ENCODE measurements around the gene TRMT6.

The TRMT6 gene

GRCh38 chr20:5945963-5946362 lies 4.4 kb downstream of the TRMT6 start:
- no peak for FAIRE-seq

GRCh38 chr20:5938456-5939029 lies 11.8 kb downstream of the TRMT6 start:
- no peak for FAIRE-seq

GRCh38 chr20:5936238-5936637 lies 14.1 kb downstream of the TRMT6 start:
- no peak for FAIRE-seq

DNA sequence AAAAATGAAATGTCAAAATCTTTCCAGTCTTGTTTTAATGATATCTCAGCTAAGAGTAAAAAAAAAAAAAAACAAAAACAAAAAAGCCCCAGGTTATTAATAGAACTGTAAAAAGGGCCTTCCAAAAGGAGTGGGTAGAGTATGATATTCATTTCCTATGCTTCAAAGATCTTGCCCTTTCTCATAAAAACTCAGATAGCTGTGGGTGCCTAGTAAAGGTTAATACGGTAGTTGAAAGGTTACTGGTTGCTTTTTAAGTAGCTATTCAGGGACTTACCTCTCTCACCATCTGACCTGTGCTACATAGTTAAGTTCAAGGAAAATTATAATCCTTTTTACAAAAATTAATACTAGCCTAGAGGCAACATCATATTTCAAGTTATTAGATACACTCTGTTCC lies 14.9 kb downstream of the TRMT6 start:
- FAIRE-seq, result no peak

DNA sequence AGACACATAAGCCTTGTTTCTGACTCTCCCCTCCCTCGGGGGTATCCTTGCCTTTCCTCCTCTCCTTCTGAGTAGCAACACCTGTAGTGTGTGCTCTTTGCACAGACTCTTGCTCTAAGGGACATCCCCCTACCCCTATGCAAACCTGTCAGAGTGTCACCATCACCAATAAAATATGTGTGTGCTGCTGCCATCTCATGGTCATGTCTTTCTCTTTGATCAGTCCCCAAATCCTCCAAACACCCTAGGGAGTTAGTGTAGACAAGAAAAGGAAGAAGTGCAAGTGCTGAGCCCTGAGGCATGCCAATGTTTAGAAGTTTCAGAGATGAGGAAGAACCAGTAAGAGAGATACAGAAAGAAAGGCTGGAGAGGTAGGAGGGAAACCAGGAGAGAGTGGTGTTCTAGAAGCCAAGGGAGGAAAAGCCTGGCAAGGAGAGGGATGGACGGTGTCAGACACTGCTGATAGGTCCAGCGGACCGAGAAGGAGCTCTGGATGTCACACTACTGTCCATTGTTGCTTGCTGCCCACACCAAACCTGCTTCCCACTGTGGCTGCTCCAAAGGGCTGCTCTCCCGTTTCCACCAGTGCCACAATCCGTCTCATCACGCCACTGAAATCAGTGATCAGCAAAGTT lies 16.4 kb downstream of the TRMT6 start:
- no peak for FAIRE-seq

GRCh38 chr20:5932796-5933195 lies 17.5 kb downstream of the TRMT6 start:
- FAIRE-seq, result no peak

DNA sequence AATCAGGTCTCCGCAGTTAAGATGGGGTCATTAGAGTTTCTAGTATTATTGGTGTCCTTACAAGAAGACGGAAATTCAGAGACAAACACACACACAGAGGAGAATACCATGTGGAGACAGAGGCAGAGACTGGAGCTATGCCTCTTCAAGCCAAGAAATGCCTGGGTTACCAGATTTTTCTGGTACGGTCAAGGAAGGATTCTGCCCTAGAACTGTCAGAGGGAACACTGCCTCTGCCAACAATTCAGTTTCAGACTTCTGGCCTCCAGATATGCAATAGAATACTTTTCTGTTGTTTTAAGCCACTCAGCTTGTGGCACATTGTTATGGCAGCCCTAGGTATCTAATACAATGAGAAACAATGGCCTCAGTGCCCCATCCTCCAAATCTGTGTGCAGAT lies 18.9 kb downstream of the TRMT6 start:
- FAIRE-seq, result no peak

DNA sequence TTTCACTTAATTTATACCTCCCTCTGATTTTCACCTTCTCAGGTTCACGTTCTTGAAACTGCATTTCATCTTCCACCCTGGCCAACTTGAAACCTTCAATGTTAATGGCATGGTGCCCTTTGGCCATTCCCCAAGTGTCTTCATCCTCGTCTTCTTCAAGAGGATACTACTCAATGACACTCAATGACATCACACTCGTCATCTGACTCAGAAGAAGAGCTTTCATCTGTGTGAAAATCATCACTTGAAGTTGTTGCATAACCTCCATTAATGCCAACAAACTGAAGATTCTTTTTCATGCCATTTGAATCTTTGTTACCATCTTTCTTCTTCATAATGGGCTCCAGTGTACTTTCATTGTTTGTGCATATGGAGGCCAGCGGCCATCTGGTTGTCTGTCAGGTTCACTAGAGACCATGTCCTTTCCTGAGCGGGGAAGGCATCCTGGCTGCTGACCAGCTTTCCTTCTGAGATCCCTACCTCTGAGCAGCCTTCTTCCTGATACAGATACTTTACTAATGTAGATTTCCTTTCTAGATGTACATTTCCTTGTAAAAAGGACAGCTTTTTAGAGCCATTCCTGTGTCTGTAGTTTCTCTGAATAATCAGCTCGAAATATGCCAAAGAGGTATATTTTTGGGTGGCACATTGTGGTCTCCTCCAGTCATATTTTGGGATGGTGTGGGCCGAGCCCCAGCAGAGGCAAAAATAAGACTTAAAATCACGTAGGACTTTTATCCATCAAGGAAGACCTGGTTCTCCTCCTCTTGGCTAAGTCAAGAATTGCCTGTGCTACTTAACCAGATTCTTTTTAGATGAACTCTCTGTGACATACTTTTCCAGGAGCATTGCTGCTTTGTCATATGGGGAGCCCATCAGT lies 21.3 kb downstream of the TRMT6 start:
- no peak for FAIRE-seq

DNA sequence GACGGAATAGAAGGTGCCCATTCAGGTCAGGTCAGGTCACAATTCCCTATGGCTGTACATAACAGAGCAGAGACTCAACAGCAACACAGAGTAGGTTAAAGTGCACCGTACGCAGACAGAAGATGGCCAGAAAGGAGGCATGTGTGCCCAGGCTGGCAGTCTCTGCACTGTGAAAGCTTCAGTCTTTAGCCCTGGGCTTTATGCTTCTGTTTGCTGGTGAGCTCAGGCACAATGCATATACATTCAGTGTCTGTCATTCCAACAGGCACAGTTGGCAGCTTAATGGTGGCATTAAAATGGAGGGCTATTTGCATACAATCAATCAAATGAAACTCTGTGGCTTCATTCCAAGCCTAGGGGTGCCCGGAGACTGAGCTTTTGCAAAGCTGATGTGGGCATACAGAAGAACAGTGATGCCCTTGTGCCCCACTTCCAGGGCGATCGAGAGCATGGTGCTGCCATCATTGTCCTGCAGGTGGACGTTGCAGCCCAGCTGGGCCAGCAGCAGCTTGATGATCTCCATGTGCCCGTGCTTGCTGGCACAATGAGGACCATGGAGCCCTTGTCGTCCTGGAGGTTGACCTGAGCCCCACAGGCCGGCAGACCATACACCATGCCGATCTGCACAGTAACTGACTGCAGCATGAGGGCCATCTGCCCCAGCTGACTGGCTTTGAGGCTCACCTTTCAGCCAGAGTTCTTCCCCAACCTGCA lies 22.4 kb downstream of the TRMT6 start:
- no peak for FAIRE-seq

- FAIRE-seq, result no peak
These were observed 24.8 kb downstream of the TRMT6 start for GRCh38 chr20:5925551-5925950.

GRCh38 chr20:5923493-5923892 lies 26.8 kb downstream of the TRMT6 start:
- no peak for FAIRE-seq

DNA sequence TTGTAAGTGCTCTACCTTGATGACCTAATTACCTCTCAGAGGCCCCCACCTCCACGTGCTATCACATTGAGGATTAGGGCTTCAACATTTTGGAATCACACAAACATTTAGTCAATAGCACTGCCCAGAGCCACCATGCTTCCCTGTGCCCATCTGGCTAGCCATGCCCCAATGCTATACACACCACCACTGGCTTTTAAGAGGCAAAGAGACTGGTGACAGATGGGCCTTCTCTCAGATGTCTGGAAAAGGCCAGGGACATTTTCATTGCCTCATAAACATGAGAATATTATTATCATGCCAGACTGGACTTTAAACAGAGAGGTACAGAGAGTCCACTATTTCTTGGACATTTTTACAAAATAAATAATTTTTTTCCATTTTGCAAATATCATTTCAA lies 29.8 kb downstream of the TRMT6 start:
- FAIRE-seq, result no peak

DNA sequence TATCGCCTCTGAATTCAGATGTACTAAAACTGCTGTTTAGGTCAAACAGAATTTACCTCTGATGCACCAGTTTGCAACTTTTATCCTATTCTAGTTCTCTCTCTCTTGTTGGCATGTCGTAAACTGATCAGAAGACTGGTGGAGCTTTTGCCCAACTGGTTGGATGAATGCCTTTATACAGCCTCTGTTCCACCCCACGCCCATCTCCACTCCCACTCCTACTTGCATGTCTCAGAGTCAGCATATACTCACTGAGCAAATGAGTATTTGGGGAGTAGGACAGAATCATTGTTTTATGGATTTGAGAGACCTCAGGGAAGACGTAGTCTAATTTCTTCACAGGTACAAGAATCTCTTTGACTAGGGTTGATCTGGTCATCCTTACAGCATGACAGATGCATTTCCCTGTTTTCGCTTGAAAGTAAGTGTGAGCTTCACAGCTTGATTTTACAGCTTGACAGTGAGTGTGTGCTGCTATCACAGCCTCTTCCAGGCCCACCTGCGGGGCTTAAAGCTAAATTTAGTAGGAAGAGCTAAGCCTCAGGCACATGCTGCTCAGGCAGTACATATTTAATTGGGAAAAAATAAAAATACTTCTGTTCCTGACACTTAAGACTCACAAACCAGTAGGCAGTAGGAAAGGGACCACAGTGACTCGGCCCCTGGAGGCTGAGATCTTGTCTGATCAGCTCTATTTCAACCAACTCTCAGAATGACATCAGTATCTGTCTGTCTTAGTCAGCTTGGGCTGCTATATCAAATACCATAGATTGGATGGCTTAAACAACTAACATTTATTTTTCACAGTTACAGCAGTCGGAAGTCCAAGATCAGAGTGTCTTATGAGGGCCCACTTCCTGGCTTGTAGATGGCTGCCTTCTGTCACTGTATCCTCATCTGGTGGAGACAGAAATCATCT lies 30.4 kb downstream of the TRMT6 start:
- FAIRE-seq, result no peak

GRCh38 chr20:5918856-5919625 lies 31.3 kb downstream of the TRMT6 start:
- FAIRE-seq, result no peak

- FAIRE-seq, result no peak
These were observed 35.5 kb downstream of the TRMT6 start for GRCh38 chr20:5914859-5915258.

GRCh38 chr20:5913166-5913565 lies 37.2 kb downstream of the TRMT6 start:
- FAIRE-seq, result no peak

- FAIRE-seq, result no peak
These were observed 40.1 kb downstream of the TRMT6 start for GRCh38 chr20:5910186-5910585.

DNA sequence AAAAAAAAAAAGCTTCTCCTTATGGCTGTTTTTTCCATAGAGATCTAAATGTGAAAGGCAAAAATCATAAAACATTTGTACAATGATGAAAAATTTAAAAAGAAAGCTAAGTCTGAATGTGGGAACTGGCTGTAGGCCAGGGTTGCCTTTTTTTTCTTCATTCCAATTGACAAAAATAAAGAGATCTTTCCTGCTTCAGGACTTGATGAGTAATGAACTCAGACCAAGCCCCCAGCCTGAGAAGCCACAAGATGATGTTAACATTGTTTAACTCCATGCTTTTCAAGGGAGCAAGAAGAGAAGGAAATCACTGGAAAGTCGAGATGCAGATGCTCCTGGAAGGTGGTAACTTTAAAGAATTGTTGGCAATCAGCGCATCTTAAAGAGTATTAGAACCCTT lies 41.4 kb downstream of the TRMT6 start:
- FAIRE-seq, result no peak

DNA sequence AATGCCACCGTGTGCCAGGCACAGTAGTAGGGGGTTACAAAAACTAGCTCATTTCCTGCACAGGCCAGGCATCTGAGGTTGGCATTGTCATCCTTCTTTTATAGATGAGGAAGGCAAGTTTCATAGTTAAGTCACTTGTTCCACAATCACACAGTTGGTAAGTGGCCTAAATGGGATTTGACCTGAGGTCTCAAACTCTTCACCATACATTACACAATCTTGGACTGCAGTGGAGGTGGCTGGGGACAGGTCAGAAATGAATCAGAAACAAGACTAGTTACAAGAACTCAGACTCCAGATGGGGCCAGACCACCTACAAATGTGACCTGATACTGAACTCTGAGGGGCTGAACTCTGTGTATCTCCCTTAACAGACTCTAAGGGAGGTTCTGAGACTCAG lies 49.4 kb downstream of the TRMT6 start:
- no peak for FAIRE-seq

DNA sequence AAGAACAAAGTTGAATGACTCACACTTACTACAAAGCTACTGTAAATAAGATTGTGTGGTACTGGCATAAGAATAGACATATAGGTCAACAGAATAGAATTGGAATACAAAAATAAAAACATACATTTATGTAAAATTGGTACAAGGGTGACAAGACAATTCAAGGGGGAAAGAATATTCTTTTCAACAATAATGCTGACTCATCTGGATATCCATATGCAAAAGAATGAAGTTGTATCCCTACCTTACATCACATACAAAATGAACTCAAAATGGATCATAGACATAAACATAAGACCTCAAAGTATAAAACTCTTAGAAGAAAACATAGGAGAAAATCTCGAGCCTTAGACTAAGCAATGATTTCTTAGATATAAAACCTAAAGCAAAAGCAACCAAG lies 50.9 kb downstream of the TRMT6 start:
- no peak for FAIRE-seq

- no peak for FAIRE-seq
These were observed 54.7 kb downstream of the TRMT6 start for GRCh38 chr20:5895626-5896025.

DNA sequence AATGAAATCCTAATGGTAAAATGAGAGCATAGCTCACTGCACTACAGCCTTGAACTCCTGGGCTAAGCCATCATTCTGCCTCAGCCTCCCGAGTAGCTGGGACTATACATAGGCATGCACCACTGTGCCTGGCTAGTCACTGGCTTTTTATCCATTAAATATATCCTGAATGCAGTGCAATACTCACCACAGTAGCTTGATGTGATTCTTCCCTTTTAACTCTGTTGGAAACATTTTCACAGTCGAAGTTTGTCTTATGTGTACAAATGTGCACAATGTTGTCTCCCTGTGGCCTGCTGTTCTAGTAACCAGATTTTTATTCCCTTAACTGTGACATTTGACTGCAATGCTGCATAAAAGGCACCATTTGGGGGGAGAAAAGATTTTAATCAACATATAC lies 56.7 kb downstream of the TRMT6 start:
- FAIRE-seq, result no peak
